Large intestine (tissue), 3 donors: ENCODE measurements around the gene WBP2. TPM values are rescaled to one million over a fixed set of nuclear protein-coding genes. Genes with fewer than 3 reads are reported as not detected.
"Not testable (repeated sequence)": the region's sequence is repeated elsewhere in the genome, so short reads cannot be mapped to it uniquely, and the experiment has no call there.

ENCODE experiments used
- DNase-seq, 2 donors: peaks; one replicate each; pipeline versions ENCODE4 v3.0.0 to v3.0.0-alpha.2; 2013
- H3K27ac ChIP-seq: one replicate; pipeline ENCODE4 v1.5.1; 2013; ENCODE audit warnings: low read length
- H3K27me3 ChIP-seq: 2 replicates; pipeline ENCODE4 v1.6.1; 2013; ENCODE audit warnings: low read length; ENCODE audit not compliant: control insufficient read depth, insufficient read depth
- H3K36me3 ChIP-seq: 2 replicates; pipeline ENCODE4 v1.6.1; 2013; ENCODE audit warnings: low read length; ENCODE audit not compliant: control insufficient read depth, insufficient read depth
- H3K4me1 ChIP-seq: one replicate; pipeline ENCODE4 v1.6.1; 2013; ENCODE audit warnings: low read length; ENCODE audit not compliant: control insufficient read depth, insufficient read depth
- H3K4me3 ChIP-seq: one replicate; pipeline ENCODE4 v1.5.1; 2013; ENCODE audit warnings: low read length
- H3K9me3 ChIP-seq: one replicate; pipeline ENCODE4 v1.6.1; 2013; ENCODE audit warnings: mild to moderate bottlenecking, low read depth, low read length, moderate library complexity; ENCODE audit not compliant: control insufficient read depth
- WGBS: methylation state at CpG from one replicate; pipeline ENCODE4 v1.1.5; 2013; ENCODE audit warnings: low lambda C conversion rate; ENCODE audit not compliant: insufficient coverage; 5-methylcytosine and 5-hydroxymethylcytosine counted together
- polyA plus RNA-seq: library from polyadenylated mRNA; unstranded; fragments of 120-200 nt; gene quantifications from one replicate; pipeline ENCODE4 v1.2.1, GENCODE V29; 2013

The WBP2 gene
- polyA plus RNA-seq, 1 donor, result 107 TPM

- no CpG with 5 or more reads among the region's 24 CpGs for WGBS
These were observed 41.8 kb downstream of the WBP2 start for GRCh38 chr17:75813081-75814020.

GRCh38 chr17:75812096-75813013, 42.8 kb downstream of the WBP2 start:
- no peaks in the 10 kb centered on the region for H3K4me1 ChIP-seq
- no peak overlapping the region for H3K27ac ChIP-seq
- H3K4me3 ChIP-seq, result no peak overlapping the region
- no peak for DNase-seq
- H3K36me3 ChIP-seq, result peaks cover 72% of the 10 kb centered on the region
- no CpG with 5 or more reads among the region's 27 CpGs for WGBS
- H3K27me3 ChIP-seq, result no peaks in the 10 kb centered on the region
- H3K9me3 ChIP-seq, result no peaks in the 10 kb centered on the region

More at GRCh38 chr17:75813081-75814020, 41.8 kb downstream of the WBP2 start:
- H3K9me3 ChIP-seq, result no peaks in the 10 kb centered on the region
- peaks cover 82% of the 10 kb centered on the region for H3K36me3 ChIP-seq
- H3K4me3 ChIP-seq, result no peak overlapping the region
- no peak overlapping the region for H3K27ac ChIP-seq
- no peaks in the 10 kb centered on the region for H3K4me1 ChIP-seq
- no peaks in the 10 kb centered on the region for H3K27me3 ChIP-seq
- DNase-seq, result no peak

DNA sequence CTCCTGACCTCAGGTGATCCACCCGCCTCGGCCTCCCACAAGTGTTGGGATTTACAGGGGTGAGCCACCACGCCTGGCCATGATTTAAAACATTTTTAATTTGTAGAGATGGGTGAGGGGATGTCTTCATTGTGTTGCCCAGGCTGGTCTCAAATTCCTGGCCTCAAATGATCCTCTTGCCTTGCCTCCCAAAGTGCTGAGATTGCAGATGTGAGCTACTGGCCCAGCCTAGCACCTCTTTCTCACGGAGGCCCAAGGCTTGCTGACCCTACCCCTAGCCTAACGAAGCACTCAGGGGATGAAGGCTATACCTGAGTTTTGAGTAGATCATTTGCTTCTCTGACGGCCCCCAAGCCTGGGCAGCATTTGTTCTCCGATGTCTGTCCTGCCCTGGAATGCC, 44.0 kb downstream of the WBP2 start:
- H3K27ac ChIP-seq, result no peak overlapping the region
- no peak for DNase-seq
- no CpG with 5 or more reads among the region's 7 CpGs for WGBS
- peaks cover 60% of the 10 kb centered on the region for H3K36me3 ChIP-seq
- H3K4me3 ChIP-seq, result no peak overlapping the region
- H3K27me3 ChIP-seq, result no peaks in the 10 kb centered on the region
- no peaks in the 10 kb centered on the region for H3K4me1 ChIP-seq
- H3K9me3 ChIP-seq, result no peaks in the 10 kb centered on the region

DNA sequence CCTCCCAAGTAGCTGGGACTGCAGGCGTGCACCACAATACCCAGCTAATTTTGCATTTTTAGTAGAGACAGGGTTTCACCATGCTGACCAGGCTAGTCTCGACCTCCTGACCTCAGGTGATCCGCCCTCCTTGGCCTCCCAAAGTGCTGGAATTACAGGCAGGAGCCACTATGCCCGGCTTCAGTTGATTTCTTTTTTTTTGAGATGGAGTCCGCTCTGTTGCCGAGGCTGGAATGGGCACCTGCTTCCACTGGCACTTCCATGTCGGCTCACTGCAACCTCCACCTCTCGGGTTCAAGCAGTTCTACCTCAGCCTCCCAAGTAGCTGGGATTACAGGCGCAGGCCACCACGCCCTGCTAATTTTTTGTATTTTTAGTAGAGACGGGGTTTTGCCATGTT, 44.4 kb downstream of the WBP2 start:
- DNase-seq, H3K27ac ChIP-seq, H3K9me3 ChIP-seq, H3K4me1 ChIP-seq, H3K4me3 ChIP-seq, H3K27me3 ChIP-seq: not testable (repeated sequence)
- WGBS, result no CpG with 5 or more reads among the region's 11 CpGs
- H3K36me3 ChIP-seq, result peaks cover 57% of the 10 kb centered on the region

- Histone ChIP-seq H3K4me1 (no peaks in the 10 kb centered on the region), H3K27me3 (no peaks in the 10 kb centered on the region), H3K9me3 (no peaks in the 10 kb centered on the region), H3K27ac (no peak overlapping the region), H3K36me3 (peaks cover 55% of the 10 kb centered on the region), H3K4me3 (no peak overlapping the region)
- DNase-seq, result no peak
- no CpG with 5 or more reads among the region's 5 CpGs for WGBS
These were observed 44.9 kb downstream of the WBP2 start for GRCh38 chr17:75810216-75810615.

GRCh38 chr17:75809631-75810111, 45.5 kb downstream of the WBP2 start:
- Histone ChIP-seq H3K36me3 (peaks cover 50% of the 10 kb centered on the region), H3K27me3 (no peaks in the 10 kb centered on the region), H3K27ac (no peak overlapping the region), H3K9me3 (no peaks in the 10 kb centered on the region), H3K4me3 (no peak overlapping the region), H3K4me1 (no peaks in the 10 kb centered on the region)
- no peak for DNase-seq
- WGBS, result no CpG with 5 or more reads among the region's 24 CpGs

DNA sequence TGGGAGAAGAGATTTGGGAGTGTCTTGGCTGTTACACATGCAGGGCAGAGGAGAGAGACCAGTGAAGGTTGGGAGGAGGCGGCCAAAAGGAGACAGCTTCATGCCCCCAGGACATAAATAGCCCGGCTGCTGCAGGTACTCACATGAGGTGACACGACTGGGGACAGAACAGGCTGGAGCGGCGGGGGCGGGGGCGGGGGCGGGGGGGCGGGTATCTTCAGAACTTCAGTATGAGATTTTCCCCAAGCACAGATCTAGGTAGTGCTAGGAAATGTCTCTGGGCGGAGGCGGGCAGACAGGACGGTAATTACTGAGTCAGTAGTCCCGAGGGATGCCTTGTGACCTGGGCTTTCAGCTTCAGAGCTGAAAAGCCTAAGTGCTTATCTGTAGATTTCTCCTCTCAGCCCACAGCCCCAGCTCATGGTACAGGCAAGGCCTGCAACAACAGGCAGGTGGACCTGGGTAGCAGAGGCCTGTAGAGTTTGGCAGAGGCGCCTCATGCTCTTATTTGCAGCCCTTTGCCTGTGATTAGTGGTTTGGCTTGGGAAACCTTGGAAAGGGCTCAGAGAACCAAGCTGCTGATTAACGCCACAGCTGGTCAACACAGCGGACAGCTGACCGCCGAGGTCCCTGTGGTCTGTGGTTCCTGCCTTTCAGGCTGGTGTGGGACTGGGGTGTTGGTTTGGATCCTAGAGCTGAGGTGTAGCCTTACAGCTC, 46.1 kb downstream of the WBP2 start:
- Histone ChIP-seq H3K4me3 (no peak overlapping the region), H3K36me3 (peaks cover 45% of the 10 kb centered on the region), H3K27me3 (no peaks in the 10 kb centered on the region), H3K27ac (no peak overlapping the region), H3K9me3 (no peaks in the 10 kb centered on the region), H3K4me1 (no peaks in the 10 kb centered on the region)
- WGBS, result no CpG with 5 or more reads among the region's 18 CpGs
- no peak for DNase-seq

- H3K9me3 ChIP-seq, result no peaks in the 10 kb centered on the region
- no peaks in the 10 kb centered on the region for H3K27me3 ChIP-seq
- no peak overlapping the region for H3K4me3 ChIP-seq
- H3K36me3 ChIP-seq, result peaks cover 39% of the 10 kb centered on the region
- no peak overlapping the region for H3K27ac ChIP-seq
- 80% methylated on average over 1 of the region's 4 CpGs for WGBS
- H3K4me1 ChIP-seq, result no peaks in the 10 kb centered on the region
- no peak for DNase-seq
These were observed 46.6 kb downstream of the WBP2 start for GRCh38 chr17:75808549-75808904.

- H3K4me3 ChIP-seq, result no peak overlapping the region
- H3K27me3 ChIP-seq, result no peaks in the 10 kb centered on the region
- H3K36me3 ChIP-seq, result peaks cover 33% of the 10 kb centered on the region
- no peaks in the 10 kb centered on the region for H3K9me3 ChIP-seq
- H3K27ac ChIP-seq, result no peak overlapping the region
- H3K4me1 ChIP-seq, result no peaks in the 10 kb centered on the region
- DNase-seq, result no peak
- 86% methylated on average over 1 of the region's 3 CpGs for WGBS
These were observed 47.3 kb downstream of the WBP2 start for GRCh38 chr17:75807861-75808260.
